Lower leg skin (tissue), 4 donors: Measurements from ENCODE around the gene GTF2IRD1. TPM values are rescaled to one million over a fixed set of nuclear protein-coding genes. Genes with fewer than 3 reads are reported as not detected.

ENCODE experiments used
- DNase-seq, 2 donors: peaks; one replicate each; pipeline ENCODE4 v3.0.0-alpha.2; 2019; ENCODE audit warnings: low spot score in 2 of 2
- H3K4me3 ChIP-seq: fragments of 200-600 bp; sonication (generic); 2 replicates; pipeline ENCODE4 v1.5.1; 2017; ENCODE audit warnings: mild to moderate bottlenecking, low read depth; ENCODE audit not compliant: poor library complexity, severe bottlenecking
- CTCF ChIP-seq, 3 donors: fragments of 450-650 bp; IDR thresholded peaks; one replicate each; pipeline ENCODE4 v1.5.1; 2016; ENCODE audit warnings: antibody characterized with exemption in 3 of 3, mild to moderate bottlenecking in 3 of 3, moderate library complexity in 2 of 3
- POLR2A ChIP-seq, 2 donors: fragments of 450-650 bp; IDR thresholded peaks; one replicate each; pipeline ENCODE4 v1.6.1; 2016 to 2017; ENCODE audit warnings: antibody characterized with exemption in 2 of 2, mild to moderate bottlenecking in 1 of 2, moderate library complexity in 1 of 2
- WGBS, 2 donors: methylation state at CpG; one replicate each; pipeline ENCODE4 v1.1.5; 2018; 5-methylcytosine and 5-hydroxymethylcytosine counted together
- intact Hi-C: fragments of 100-400 bp; cut with DNase I; formaldehyde crosslinking; loops from one replicate; pipeline ENCODE4 v1.15.0; 2023; ENCODE audit warnings: low total_unique reads
- total RNA-seq, 4 donors: library from RNA; depleted of rRNA; stranded (reverse); fragments of >200 nt; gene quantifications; one replicate each; pipeline ENCODE4 v1.1.0, GENCODE V29; 2016

Gene GTF2IRD1
- total RNA-seq = 10 to 100 TPM; 28.5 to 49.9 (median 43.2) TPM

- no peak for TF ChIP-seq CTCF (IDR thresholded peaks at IDR 0.05)
- no peak for TF ChIP-seq POLR2A (IDR thresholded peaks at IDR 0.05)
- WGBS, 2 donors = 1 to 2% methylated on average over 32 to 35 of the region's 62 CpGs
- intact Hi-C loops = no loop called here
- DNase-seq = peak; percentile 68 to 95
- peak within 1 kb of the TSS; percentile 61 for H3K4me3 ChIP-seq
These were observed at the start of gene GTF2IRD1 for GRCh38 chr7:74453322-74454011. GTF2IRD1 (plus strand) TSS chr7:74453906; CDS start chr7:74508081, 54,175 bp downstream.

- no peak for TF ChIP-seq CTCF (IDR thresholded peaks at IDR 0.05)
- TF ChIP-seq POLR2A (IDR thresholded peaks at IDR 0.05) = no peak
- intact Hi-C loops = loop anchor here (5.0 kb wide), 2 partner anchors 197 to 337 kb away; no protein-coding TSS in a partner anchor
- 87 to 93% methylated on average over 8 of the region's 8 CpGs for WGBS, 2 donors
- DNase-seq = no peak
- H3K4me3 ChIP-seq = no peak overlapping the region
These were observed 49.4 kb upstream of the GTF2IRD1 start for GRCh38 chr7:74404388-74404700.

- no peak for TF ChIP-seq CTCF (IDR thresholded peaks at IDR 0.05)
- no peak overlapping the region for H3K4me3 ChIP-seq
- WGBS, 2 donors = 83 to 89% methylated on average over 6 to 11 of the region's 15 CpGs
- intact Hi-C loops = loop anchor here (5.0 kb wide), 2 partner anchors 197 to 337 kb away; no protein-coding TSS in a partner anchor
- no peak for DNase-seq
These were observed 49.0 kb upstream of the GTF2IRD1 start for GRCh38 chr7:74404741-74405140.

- no peak for DNase-seq
- WGBS, 2 donors = 80 to 82% methylated on average over 31 of the region's 31 CpGs
- intact Hi-C loops = no loop called here
- no peak for TF ChIP-seq CTCF (IDR thresholded peaks at IDR 0.05)
- TF ChIP-seq POLR2A (IDR thresholded peaks at IDR 0.05) = no peak
- no peak overlapping the region for H3K4me3 ChIP-seq
These were observed 48.4 kb upstream of the GTF2IRD1 start for GRCh38 chr7:74405191-74405898.

- no peak overlapping the region for H3K4me3 ChIP-seq
- TF ChIP-seq CTCF (IDR thresholded peaks at IDR 0.05) = no peak
- 88 to 91% methylated on average over 20 of the region's 20 CpGs for WGBS, 2 donors
- intact Hi-C loops = no loop called here
- no peak for DNase-seq
These were observed 47.7 kb upstream of the GTF2IRD1 start for GRCh38 chr7:74405899-74406512.
